ENCODE data around the gene SEPTIN6. TPM values are rescaled to one million over a fixed set of nuclear protein-coding genes. Genes with fewer than 3 reads are reported as not detected.

Gene SEPTIN6
- total RNA-seq: 26.2 and 52.4 TPM in 2 replicates

GRCh38 chrX:119693040-119693995, at the start of gene SEPTIN6:
Gene SEPTIN6 (minus strand): TSS chrX:119693168. CDS start chrX:119693105, 63 bp downstream.

Other genes with a start within 250 kb of the SEPTIN6 start
- gene SLC25A5, start 224.7 kb downstream of the SEPTIN6 start, total RNA-seq: 179 and 211 TPM in 2 replicates
- gene STEEP1, start 127.8 kb downstream of the SEPTIN6 start, total RNA-seq: 33.9 and 43.5 TPM in 2 replicates
- 20.7 and 21.7 TPM in 2 replicates for gene UBE2A, start 118.6 kb downstream of the SEPTIN6 start, total RNA-seq
- gene NKRF, start 86.7 kb downstream of the SEPTIN6 start, total RNA-seq: 3.1 and 5.5 TPM in 2 replicates
- gene SOWAHD, start 65.4 kb upstream of the SEPTIN6 start, total RNA-seq: not detected in 2 replicates
- 2,796 and 2,994 TPM in 2 replicates for gene RPL39, start 98.5 kb upstream of the SEPTIN6 start, total RNA-seq
- 2.0 and 2.4 TPM in 2 replicates for gene UPF3B, start 159.8 kb upstream of the SEPTIN6 start, total RNA-seq
- gene RNF113A, start 178.6 kb upstream of the SEPTIN6 start, total RNA-seq: 17.2 and 20.1 TPM in 2 replicates
- gene NDUFA1, start 178.7 kb upstream of the SEPTIN6 start, total RNA-seq: 133 and 158 TPM in 2 replicates
- gene AKAP14, start 202.7 kb upstream of the SEPTIN6 start, total RNA-seq: not detected in 2 replicates